Neutrophil (primary cell): ENCODE results near the gene PDE5A.

Source experiments
- H3K27ac ChIP-seq: fragments of 200-600 bp; sonication (generic); 2 replicates; pipeline ENCODE4 v1.5.1; 2016; ENCODE audit warnings: mild to moderate bottlenecking, moderate library complexity
- H3K27me3 ChIP-seq: fragments of 200-600 bp; sonication (generic); 2 replicates; pipeline ENCODE4 v1.6.0; 2016; ENCODE audit warnings: mild to moderate bottlenecking
- H3K36me3 ChIP-seq: fragments of 200-600 bp; sonication (generic); 2 replicates; pipeline ENCODE4 v1.5.1; 2017
- H3K4me1 ChIP-seq, 2 experiments: fragments of 200-600 bp in 1 of 2; sonication (generic) in 1 of 2; 1 replicate in 1 of 2; 2 replicates in 1 of 2; pipeline versions ENCODE4 v1.5.1 to v1.6.1; 2013 to 2016; ENCODE audit warnings: low read depth in 1 of 2, low read length in 1 of 2, mild to moderate bottlenecking in 1 of 2, moderate library complexity in 1 of 2; ENCODE audit not compliant: control insufficient read depth in 1 of 2, insufficient read depth in 1 of 2
- H3K4me3 ChIP-seq, 2 experiments: fragments of 200-600 bp in 1 of 2; sonication (generic) in 1 of 2; 1 replicate in 1 of 2; 2 replicates in 1 of 2; pipeline ENCODE4 v1.5.1; 2013 to 2016; ENCODE audit warnings: low read depth in 1 of 2, low read length in 1 of 2, mild to moderate bottlenecking in 1 of 2, moderate library complexity in 1 of 2
- H3K9me3 ChIP-seq: fragments of 200-600 bp; sonication (generic); 2 replicates; pipeline ENCODE4 v1.5.1; 2016
- CTCF ChIP-seq: fragments of 200-600 bp; sonication (generic); IDR thresholded peaks from 2 replicates; pipeline ENCODE4 v1.5.1; 2016; ENCODE audit warnings: antibody characterized with exemption

The PDE5A gene

GRCh38 chr4:119559044-119559647 is 69.5 kb downstream of the PDE5A start:
- Histone ChIP-seq H3K9me3 (no peaks in the 10 kb centered on the region), H3K4me3 (no peak overlapping the region), H3K36me3 (no peaks in the 10 kb centered on the region), H3K27me3 (no peaks in the 10 kb centered on the region), H3K4me1 (no peaks in the 10 kb centered on the region), H3K27ac (no peak overlapping the region)
- no peak for TF ChIP-seq CTCF

GRCh38 chr4:119550857-119551532 is 77.6 kb downstream of the PDE5A start:
- Histone ChIP-seq H3K27ac (no peak overlapping the region), H3K36me3 (no peaks in the 10 kb centered on the region)

GRCh38 chr4:119549639-119550038 is 79.0 kb downstream of the PDE5A start:
- Histone ChIP-seq H3K9me3 (no peaks in the 10 kb centered on the region), H3K36me3 (no peaks in the 10 kb centered on the region), H3K4me3 (no peak overlapping the region), H3K27ac (no peak overlapping the region), H3K27me3 (no peaks in the 10 kb centered on the region), H3K4me1 (no peaks in the 10 kb centered on the region)
- TF ChIP-seq CTCF = no peak

More at GRCh38 chr4:119550857-119551532, 77.6 kb downstream of the PDE5A start:
- H3K9me3 ChIP-seq = no peaks in the 10 kb centered on the region
- no peak overlapping the region for H3K4me3 ChIP-seq
- TF ChIP-seq CTCF = no peak
- no peaks in the 10 kb centered on the region for H3K27me3 ChIP-seq
- H3K4me1 ChIP-seq = no peaks in the 10 kb centered on the region

DNA sequence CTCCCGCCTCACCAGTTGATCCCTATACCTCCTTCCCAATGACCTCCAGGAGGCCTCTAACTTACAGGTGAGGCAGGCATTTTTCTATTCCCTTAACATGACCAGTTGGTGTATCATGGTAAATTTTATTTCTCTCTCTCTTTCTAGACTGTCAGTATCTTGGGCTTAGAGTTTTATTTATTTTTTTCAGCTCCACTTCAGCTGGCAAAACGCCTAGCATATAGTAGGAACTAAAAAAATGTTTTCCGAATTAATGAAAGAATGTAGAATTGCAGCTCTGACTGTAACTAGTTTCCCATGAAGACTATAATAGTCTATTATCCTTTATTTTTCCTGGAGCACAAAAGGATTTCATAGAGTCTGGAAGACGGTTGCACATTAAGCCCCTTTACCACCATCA is 84.8 kb downstream of the PDE5A start:
- Histone ChIP-seq H3K36me3 (no peaks in the 10 kb centered on the region), H3K27ac (no peak overlapping the region), H3K27me3 (no peaks in the 10 kb centered on the region), H3K9me3 (no peaks in the 10 kb centered on the region), H3K4me3 (no peak overlapping the region), H3K4me1 (no peaks in the 10 kb centered on the region)
- TF ChIP-seq CTCF = no peak

DNA sequence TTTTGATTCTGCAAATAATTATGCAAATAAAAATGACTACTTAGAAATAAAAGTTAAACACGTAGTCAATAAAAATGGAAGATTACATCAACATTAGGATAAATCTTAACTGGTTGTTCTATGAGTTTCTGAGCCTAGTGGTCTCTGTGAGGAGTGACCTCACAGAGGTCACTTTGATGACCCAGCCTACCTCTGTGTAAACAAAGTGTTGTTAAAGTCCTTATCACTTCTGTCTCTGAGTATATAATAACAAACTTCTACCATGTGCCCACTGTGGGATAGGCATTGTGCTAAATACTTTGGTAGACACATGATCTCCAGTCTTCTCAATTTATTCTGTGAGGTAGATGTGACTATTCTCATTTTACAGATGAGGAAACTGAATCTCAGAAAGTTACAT is 85.4 kb downstream of the PDE5A start:
- H3K4me1 ChIP-seq = no peaks in the 10 kb centered on the region
- no peak for TF ChIP-seq CTCF
- H3K4me3 ChIP-seq = no peak overlapping the region
- no peaks in the 10 kb centered on the region for H3K36me3 ChIP-seq
- no peaks in the 10 kb centered on the region for H3K27me3 ChIP-seq
- H3K9me3 ChIP-seq = no peaks in the 10 kb centered on the region
- no peak overlapping the region for H3K27ac ChIP-seq
